Smooth muscle cell (in vitro differentiated cells): ENCODE data around the gene CHAF1A. TPM values are rescaled to one million over a fixed set of nuclear protein-coding genes. Genes with fewer than 3 reads are reported as not detected.

Experiments
- DNase-seq: peaks from one replicate; lab custom pipeline; 2025; ENCODE audit not compliant: unreplicated experiment; lab: John Stamatoyannopoulos, UW
- H2AFZ ChIP-seq: fragments of 200-600 bp; sonication (generic); 2 replicates; pipeline ENCODE4 v1.6.0; 2016; ENCODE audit warnings: antibody characterized with exemption, low read depth, mild to moderate bottlenecking
- H3F3A ChIP-seq: fragments of 200-600 bp; sonication (generic); 2 replicates; pipeline ENCODE4 v1.6.0; 2017; ENCODE audit warnings: antibody characterized with exemption, low read depth
- H3K27ac ChIP-seq: fragments of 200-600 bp; sonication (generic); 2 replicates; pipeline ENCODE4 v1.5.1; 2016; ENCODE audit warnings: low read depth, mild to moderate bottlenecking
- H3K27me3 ChIP-seq: fragments of 200-600 bp; sonication (generic); 2 replicates; pipeline ENCODE4 v1.6.1; 2016; ENCODE audit warnings: low read depth, mild to moderate bottlenecking
- H3K36me3 ChIP-seq: fragments of 200-600 bp; sonication (generic); 2 replicates; pipeline ENCODE4 v1.5.1; 2016; ENCODE audit warnings: low read depth
- H3K4me1 ChIP-seq: fragments of 200-600 bp; sonication (generic); 2 replicates; pipeline ENCODE4 v1.5.1; 2016; ENCODE audit warnings: low read depth
- H3K4me2 ChIP-seq: fragments of 200-600 bp; sonication (generic); 2 replicates; pipeline ENCODE4 v1.6.0; 2016; ENCODE audit warnings: mild to moderate bottlenecking
- H3K4me3 ChIP-seq: fragments of 200-600 bp; sonication (generic); 2 replicates; pipeline ENCODE4 v1.5.1; 2016; ENCODE audit warnings: mild to moderate bottlenecking
- H3K79me2 ChIP-seq: fragments of 200-600 bp; sonication (generic); 2 replicates; pipeline ENCODE4 v1.6.0; 2016; ENCODE audit warnings: low read depth, mild to moderate bottlenecking
- H3K9ac ChIP-seq: fragments of 200-600 bp; sonication (generic); 2 replicates; pipeline ENCODE4 v1.6.0; 2016; ENCODE audit warnings: low read depth
- H3K9me3 ChIP-seq: fragments of 200-600 bp; sonication (generic); replicated peaks from 2 replicates; pipeline ENCODE4 v1.5.1; 2016; ENCODE audit warnings: low read depth
- H4K20me1 ChIP-seq: fragments of 200-600 bp; sonication (generic); 2 replicates; pipeline ENCODE4 v1.6.0; 2016; ENCODE audit warnings: low read depth
- CTCF ChIP-seq: fragments of 200-600 bp; sonication (generic); IDR thresholded peaks from 2 replicates; pipeline ENCODE4 v1.5.1; 2017; ENCODE audit warnings: borderline replicate concordance, mild to moderate bottlenecking, antibody characterized with exemption; ENCODE audit not compliant: insufficient read depth, poor library complexity, severe bottlenecking
- WGBS: methylation state at CpG from one replicate; pipeline ENCODE4 v1.1.7; 2016; ENCODE audit warnings: low lambda C conversion rate; 5-methylcytosine and 5-hydroxymethylcytosine counted together
- polyA plus RNA-seq: library from polyadenylated mRNA; unstranded; fragments of >200 nt; fragmentation: Nextera tagmentation; extraction: Ambion mirVana; gene quantifications from 2 replicates; pipeline ENCODE4 v1.2.1, GENCODE V29; 2016
- total RNA-seq: library from RNA; depleted of rRNA; stranded (reverse); fragments of >200 nt; gene quantifications from 2 replicates; pipeline ENCODE4 v1.2.3, GENCODE V29; 2014

The CHAF1A gene
- total and polyA plus RNA-seq, 2 experiments from 2014 or later: 3.8 to 11.4 TPM

- peaks cover 100% of the 10 kb centered on the region for H4K20me1 ChIP-seq
- H2AFZ ChIP-seq: no peak overlapping the region
- H3K27me3 ChIP-seq: no peaks in the 10 kb centered on the region
- peaks cover 61% of the 10 kb centered on the region for H3K4me1 ChIP-seq
- peaks cover 43% of the 10 kb centered on the region for H3F3A ChIP-seq
- H3K36me3 ChIP-seq: no peaks in the 10 kb centered on the region
- H3K79me2 ChIP-seq: peaks cover 73% of the 10 kb centered on the region
- no peak for DNase-seq
- no peaks in the 10 kb centered on the region for H3K9me3 ChIP-seq
- 98% methylated on average over 7 of the region's 8 CpGs for WGBS
- H3K27ac ChIP-seq: peak overlapping the region; percentile 95
- no peak for TF ChIP-seq CTCF
- no peak overlapping the region for H3K4me3 ChIP-seq
- peak overlapping the region; percentile 53 for H3K4me2 ChIP-seq
- H3K9ac ChIP-seq: no peak overlapping the region
Measured at GRCh38 chr19:4373013-4373367, 29.4 kb upstream of the CHAF1A start.

GRCh38 chr19:4373601-4374497 lies 28.6 kb upstream of the CHAF1A start:
- DNase-seq: peak; percentile 84
- no peak overlapping the region for H2AFZ ChIP-seq
- 42% methylated on average over 25 of the region's 25 CpGs for WGBS
- no peaks in the 10 kb centered on the region for H3K36me3 ChIP-seq
- H3K9ac ChIP-seq: peak overlapping the region; percentile 84
- peak overlapping the region; percentile 95 for H3K27ac ChIP-seq
- H3K4me1 ChIP-seq: peaks cover 61% of the 10 kb centered on the region
- H3K4me2 ChIP-seq: peak overlapping the region; percentile 53
- peaks cover 100% of the 10 kb centered on the region for H4K20me1 ChIP-seq
- H3K27me3 ChIP-seq: no peaks in the 10 kb centered on the region
- H3F3A ChIP-seq: peaks cover 43% of the 10 kb centered on the region
- no peaks in the 10 kb centered on the region for H3K9me3 ChIP-seq
- H3K79me2 ChIP-seq: peaks cover 73% of the 10 kb centered on the region
- no peak overlapping the region for H3K4me3 ChIP-seq
- no peak for TF ChIP-seq CTCF

GRCh38 chr19:4374498-4375163 lies 27.8 kb upstream of the CHAF1A start:
- peaks cover 100% of the 10 kb centered on the region for H4K20me1 ChIP-seq
- no peak for TF ChIP-seq CTCF
- no peaks in the 10 kb centered on the region for H3K36me3 ChIP-seq
- H3K27ac ChIP-seq: peak overlapping the region; percentile 95
- H3K27me3 ChIP-seq: no peaks in the 10 kb centered on the region
- H3K9me3 ChIP-seq: no peaks in the 10 kb centered on the region
- H3K9ac ChIP-seq: peak overlapping the region; percentile 84
- H2AFZ ChIP-seq: no peak overlapping the region
- peak; percentile 84 for DNase-seq
- no peak overlapping the region for H3K4me3 ChIP-seq
- H3K4me1 ChIP-seq: peaks cover 53% of the 10 kb centered on the region
- H3K4me2 ChIP-seq: peak overlapping the region; percentile 53
- peaks cover 73% of the 10 kb centered on the region for H3K79me2 ChIP-seq
- H3F3A ChIP-seq: peaks cover 43% of the 10 kb centered on the region
- 28% methylated on average over 24 of the region's 27 CpGs for WGBS
